SK-N-SH (cell line): ENCODE measurements around the gene PNPLA2. TPM values are rescaled to one million over a fixed set of nuclear protein-coding genes. Genes with fewer than 3 reads are reported as not detected.

Experiments used
- CTCF ChIA-PET: fragments of 300-600, 350-600 bp; formaldehyde crosslinking; extraction: SDS; loops from one replicate; lab custom pipeline; 2021; lab: Yijun Ruan, JAX
- POLR2A ChIA-PET: fragments of 350-600 bp; sonication (Branson Sonifier 250); formaldehyde crosslinking; extraction: SDS; loops from one replicate; lab custom pipeline; 2020; ENCODE audit warnings: antibody characterized with exemption, inconsistent platforms; lab: Yijun Ruan, JAX
- DNase-seq: peaks from one replicate; pipeline ENCODE4 v3.0.0; 2012
- H2AFZ ChIP-seq: fragments of 200-600 bp; sonication (generic); 2 replicates; pipeline ENCODE4 v1.8.1; 2016; ENCODE audit warnings: antibody characterized with exemption, mild to moderate bottlenecking, low read depth
- H3F3A ChIP-seq: fragments of 200-600 bp; sonication (generic); replicated peaks from 2 replicates; pipeline ENCODE3; 2016; ENCODE audit warnings: antibody characterized with exemption, mild to moderate bottlenecking; ENCODE audit not compliant: insufficient read depth
- H3K27ac ChIP-seq, 2 experiments: fragments of 200-500 bp in 1 of 2; fragments of 200-600 bp in 1 of 2; sonication (Bioruptor generic) in 1 of 2; sonication (generic), shearing (Covaris generic) in 1 of 2; 2 replicates each; pipeline versions ENCODE4 v1.5.1 to v1.6.1; 2014 to 2016; ENCODE audit warnings: low read depth in 2 of 2, inconsistent platforms in 1 of 2, low read length in 1 of 2, mild to moderate bottlenecking in 1 of 2, mixed read lengths in 1 of 2
- H3K27me3 ChIP-seq: fragments of 200-600 bp; sonication (generic), shearing (Covaris generic); 2 replicates; pipeline ENCODE4 v1.6.1; 2016; ENCODE audit warnings: mixed run types; ENCODE audit not compliant: insufficient read depth
- H3K36me3 ChIP-seq, 2 experiments: fragments of 200-500 bp in 1 of 2; fragments of 200-600 bp in 1 of 2; sonication (Bioruptor generic) in 1 of 2; sonication (generic) in 1 of 2; replicated peaks in 1 of 2; 2 replicates each; pipeline versions ENCODE3 to v1.5.1; 2014 to 2016; ENCODE audit warnings: low read length in 1 of 2, mild to moderate bottlenecking in 1 of 2; ENCODE audit not compliant: insufficient read depth in 2 of 2, control insufficient read depth in 1 of 2
- H3K4me1 ChIP-seq, 2 experiments: fragments of 200-500 bp in 1 of 2; fragments of 200-600 bp in 1 of 2; sonication (Bioruptor generic) in 1 of 2; sonication (generic), shearing (Covaris generic) in 1 of 2; 2 replicates each; pipeline versions ENCODE4 v1.5.1 to v1.6.1; 2014 to 2016; ENCODE audit warnings: low read depth in 1 of 2, low read length in 1 of 2, mixed run types in 1 of 2; ENCODE audit not compliant: insufficient read depth in 2 of 2, control insufficient read depth in 1 of 2
- H3K4me2 ChIP-seq: fragments of 200-600 bp; sonication (generic), shearing (Covaris generic); 2 replicates; pipeline ENCODE4 v1.6.1; 2017; ENCODE audit warnings: mixed run types
- H3K4me3 ChIP-seq, 2 experiments: fragments of 200-500 bp in 1 of 2; fragments of 200-600 bp in 1 of 2; sonication (Bioruptor generic) in 1 of 2; sonication (generic), shearing (Covaris generic) in 1 of 2; 2 replicates each; pipeline versions ENCODE4 v1.5.1 to v1.8.1; 2014 to 2016; ENCODE audit warnings: low read depth in 2 of 2, inconsistent platforms in 1 of 2, low read length in 1 of 2, mild to moderate bottlenecking in 1 of 2, mixed read lengths in 1 of 2, moderate library complexity in 1 of 2
- H3K79me2 ChIP-seq: fragments of 200-600 bp; sonication (generic); 2 replicates; pipeline ENCODE4 v1.8.1; 2017; ENCODE audit warnings: mild to moderate bottlenecking; ENCODE audit not compliant: insufficient read depth
- H3K9ac ChIP-seq: fragments of 200-600 bp; sonication (generic); 2 replicates; pipeline ENCODE4 v1.6.1; 2017; ENCODE audit warnings: mixed run types
- H3K9me2 ChIP-seq: fragments of 200-600 bp; sonication (generic); 2 replicates; pipeline ENCODE4 v1.6.1; 2017; ENCODE audit warnings: mixed run types
- H3K9me3 ChIP-seq: fragments of 200-600 bp; sonication (generic); 2 replicates; pipeline ENCODE4 v1.6.1; 2017; ENCODE audit warnings: mixed run types, mild to moderate bottlenecking, moderate library complexity
- H4K20me1 ChIP-seq: fragments of 200-600 bp; sonication (generic); 2 replicates; pipeline ENCODE4 v1.6.1; 2017; ENCODE audit warnings: mild to moderate bottlenecking, mixed run types; ENCODE audit not compliant: insufficient read depth
- ELF1 ChIP-seq: IDR thresholded peaks from 2 replicates; pipeline ENCODE4 v1.4.0; 2012
- FOSL2 ChIP-seq: IDR thresholded peaks from 2 replicates; pipeline ENCODE4 v1.4.0; 2012; ENCODE audit warnings: low read depth, mild to moderate bottlenecking, moderate library complexity, borderline replicate concordance
- IRF3 ChIP-seq: fragments of 150-350 bp; IDR thresholded peaks from 2 replicates; pipeline ENCODE4 v1.6.1; 2016; ENCODE audit warnings: mild to moderate bottlenecking, low read depth, low read length
- JUND ChIP-seq: IDR thresholded peaks from 2 replicates; pipeline ENCODE4 v1.4.0; 2012
- MXI1 ChIP-seq: IDR thresholded peaks from 2 replicates; pipeline ENCODE4 v1.6.1; 2012; ENCODE audit warnings: mild to moderate bottlenecking, low read depth, low read length, improper control_type of control experiment
- NFIC ChIP-seq: IDR thresholded peaks from 2 replicates; pipeline ENCODE4 v1.4.0; 2012; ENCODE audit warnings: borderline replicate concordance
- NRF1 ChIP-seq: IDR thresholded peaks from 2 replicates; pipeline ENCODE4 v1.6.1; 2012; ENCODE audit warnings: low read depth, mild to moderate bottlenecking, low read length
- PBX3 ChIP-seq: IDR thresholded peaks from 2 replicates; pipeline ENCODE4; 2012
- RCOR1 ChIP-seq: fragments of 150-350 bp; IDR thresholded peaks from 2 replicates; pipeline ENCODE4 v1.6.1; 2017; ENCODE audit warnings: antibody characterized with exemption, low read length
- RXRA ChIP-seq: IDR thresholded peaks from 2 replicates; pipeline ENCODE4 v1.4.0; 2012; ENCODE audit warnings: low read depth, mild to moderate bottlenecking, borderline replicate concordance
- SIN3A ChIP-seq: IDR thresholded peaks from 2 replicates; pipeline ENCODE4 v1.6.1; 2012; ENCODE audit warnings: low read depth, mild to moderate bottlenecking, low read length, moderate library complexity, borderline replicate concordance
- TAF1 ChIP-seq: IDR thresholded peaks from 2 replicates; pipeline ENCODE4 v1.6.1; 2012; ENCODE audit warnings: low read depth, mild to moderate bottlenecking, low read length, moderate library complexity, borderline replicate concordance
- TEAD4 ChIP-seq: IDR thresholded peaks from 2 replicates; pipeline ENCODE4 v1.4.0; 2012; ENCODE audit warnings: mild to moderate bottlenecking, borderline replicate concordance; ENCODE audit not compliant: insufficient read depth
- WGBS: methylation state at CpG from one replicate; pipeline ENCODE4 v1.1.6; 2017; ENCODE audit warnings: low lambda C conversion rate; 5-methylcytosine and 5-hydroxymethylcytosine counted together
- polyA plus RNA-seq, 3 experiments: library from polyadenylated mRNA; depleted of rRNA; stranded (reverse); fragments of >200 nt; gene quantifications; 2 replicates each; pipeline ENCODE4 v1.2.3, GENCODE V29; 2012
- TF ChIP-seq, protein P1 (sequence below): IDR thresholded peaks from 2 replicates; pipeline ENCODE4 v1.4.0; 2012; ENCODE audit warnings: low read depth

Gene PNPLA2
- polyA plus RNA-seq, 1 of the 3 experiments (the other 2 are of a cell fraction), result 60.3 TPM

GRCh38 chr11:833114-833791, 14.5 kb downstream of the PNPLA2 start:
- peaks cover 35% of the 10 kb centered on the region for H4K20me1 ChIP-seq
- ChIA-PET CTCF (interaction anchor here (1.3 to 2.5 kb wide), 5 partner anchors 12 to 92 kb away, joined by 3 to 11 read pairs (median 7); partner anchors contain the start of gene PNPLA2), POLR2A (interaction anchor here (0.6 to 3.0 kb wide), 6 partner anchors 10 to 164 kb away, joined by 3 to 15 read pairs (median 4); partner anchors contain the start of genes PNPLA2, RPLP2 and TSPAN4)
- H3K79me2 ChIP-seq, result peaks cover 67% of the 10 kb centered on the region
- H3K4me3 ChIP-seq, result peak overlapping the region; percentile 69 to 79
- no peaks in the 10 kb centered on the region for H3K9me3 ChIP-seq
- peak; percentile 47; the same call in 1 of the 2 replicates for TF ChIP-seq MXI1
- no peak for TF ChIP-seq RXRA
- 0 out of 2 replicates have a peak, but pooled peaks have one; percentile 42 for TF ChIP-seq TAF1
- TF ChIP-seq, protein P1, sequence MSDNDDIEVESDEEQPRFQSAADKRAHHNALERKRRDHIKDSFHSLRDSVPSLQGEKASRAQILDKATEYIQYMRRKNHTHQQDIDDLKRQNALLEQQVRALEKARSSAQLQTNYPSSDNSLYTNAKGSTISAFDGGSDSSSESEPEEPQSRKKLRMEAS, result peak; percentile 23; the same call in 1 of the 2 replicates
- peak; percentile 16; the same call in 1 of the 2 replicates for TF ChIP-seq SIN3A
- DNase-seq, result peak; percentile 87
- peak overlapping the region; percentile 98 for H3K9ac ChIP-seq
- H3F3A ChIP-seq, result peaks cover 27% of the 10 kb centered on the region
- H3K36me3 ChIP-seq, result peaks cover 7 to 21% of the 10 kb centered on the region in 2 experiments
- no peaks in the 10 kb centered on the region for H3K27me3 ChIP-seq
- H3K9me2 ChIP-seq, result no peaks in the 10 kb centered on the region
- peak overlapping the region; percentile 92 for H3K4me2 ChIP-seq
- peaks cover 14 to 33% of the 10 kb centered on the region in 2 experiments; a peak in 2 of 4 replicates for H3K4me1 ChIP-seq
- WGBS, result no CpG with 5 or more reads among the region's 55 CpGs
- no peak overlapping the region for H2AFZ ChIP-seq
- peak overlapping the region; percentile 88 to 91 for H3K27ac ChIP-seq

- no peak for TF ChIP-seq NFIC
- TF ChIP-seq IRF3, result no peak
- no peak for TF ChIP-seq FOSL2
- TF ChIP-seq RCOR1, result no peak
- TF ChIP-seq TEAD4, result no peak
- no peak for TF ChIP-seq NRF1
- no peak for TF ChIP-seq PBX3
- no peak for TF ChIP-seq ELF1
- TF ChIP-seq JUND, result no peak
- no peak for DNase-seq
- Histone ChIP-seq H3F3A (peaks cover 28% of the 10 kb centered on the region), H3K9ac (peak overlapping the region; percentile 98), H3K4me3 (peak overlapping the region; percentile 69 to 79), H2AFZ (no peak overlapping the region), H3K4me2 (peak overlapping the region; percentile 92), H3K27ac (peak overlapping the region; percentile 88 to 91), H3K9me2 (no peaks in the 10 kb centered on the region), H3K79me2 (peaks cover 72% of the 10 kb centered on the region), H3K9me3 (no peaks in the 10 kb centered on the region), H4K20me1 (peaks cover 42% of the 10 kb centered on the region), H3K27me3 (no peaks in the 10 kb centered on the region), H3K4me1 (peaks cover 14 to 33% of the 10 kb centered on the region in 2 experiments; a peak in 2 of 4 replicates), H3K36me3 (peaks cover 7 to 27% of the 10 kb centered on the region in 2 experiments)
- 29% methylated on average over 8 of the region's 9 CpGs for WGBS
- CTCF ChIA-PET, result interaction anchor here (0.7 to 2.5 kb wide), 5 partner anchors 12 to 219 kb away, joined by 3 to 11 read pairs (median 4); no protein-coding TSS in a partner anchor
- POLR2A ChIA-PET, result interaction anchor here (0.6 to 3.0 kb wide), 4 partner anchors 9 to 163 kb away, joined by 3 to 15 read pairs (median 6); partner anchors contain the start of genes PNPLA2 and TSPAN4
Observed at GRCh38 chr11:833849-834311, 15.2 kb downstream of the PNPLA2 start.
